MM.1S (cell line): ENCODE results near the gene DLG4.

ENCODE experiments used
- CTCF ChIP-seq: fragments of 300-600 bp; sonication (generic); IDR thresholded peaks from 2 replicates; pipeline ENCODE4 v1.5.1; 2016; ENCODE audit warnings: antibody characterized with exemption, low read length, mixed read lengths
- EZH2phosphoT487 ChIP-seq: fragments of 300-600 bp; sonication (generic); IDR thresholded peaks from 2 replicates; pipeline ENCODE4 v1.6.1; 2018; ENCODE audit warnings: antibody characterized with exemption, low read length

GRCh38 chr17:7173687-7174602 is 45.7 kb downstream of the DLG4 start:
- no peak for TF ChIP-seq EZH2phosphoT487
- no peak for TF ChIP-seq CTCF
